IPS-20b (cell line): ENCODE measurements around the gene CENPK.

ENCODE experiments used
- H3K27ac ChIP-seq: one replicate; pipeline ENCODE4 v1.5.1; 2013; ENCODE audit warnings: low read length
- H3K27me3 ChIP-seq: 2 replicates; pipeline ENCODE4 v1.6.1; 2013; ENCODE audit warnings: mild to moderate bottlenecking, low read length, inconsistent platforms; ENCODE audit not compliant: insufficient read depth
- H3K36me3 ChIP-seq: 2 replicates; pipeline ENCODE4 v1.6.1; 2013; ENCODE audit warnings: low read depth, mild to moderate bottlenecking, inconsistent platforms, low read length, moderate library complexity; ENCODE audit not compliant: insufficient read depth
- H3K4me1 ChIP-seq: 2 replicates; pipeline ENCODE4 v1.6.1; 2013; ENCODE audit warnings: mild to moderate bottlenecking, control low read depth, inconsistent platforms, low read length, moderate library complexity; ENCODE audit not compliant: insufficient read depth
- H3K4me3 ChIP-seq: 2 replicates; pipeline ENCODE4 v1.5.1; 2013; ENCODE audit warnings: mild to moderate bottlenecking, low read length, inconsistent platforms
- H3K9ac ChIP-seq: 2 replicates; pipeline ENCODE4 v1.6.1; 2013; ENCODE audit warnings: low read depth, mild to moderate bottlenecking, inconsistent platforms, low read length, moderate library complexity
- H3K9me3 ChIP-seq: 2 replicates; pipeline ENCODE4 v1.6.1; 2013; ENCODE audit warnings: mild to moderate bottlenecking, low read depth, low read length, inconsistent platforms; ENCODE audit not compliant: insufficient read depth

CENPK gene

GRCh38 chr5:65479527-65479926 is 83.4 kb downstream of the CENPK start:
- no peaks in the 10 kb centered on the region for H3K9me3 ChIP-seq
- H3K27me3 ChIP-seq, result peaks cover 16% of the 10 kb centered on the region; the same call in 1 of the 2 replicates
- H3K9ac ChIP-seq, result peak overlapping the region; percentile 66; the same call in 1 of the 2 replicates
- H3K4me1 ChIP-seq, result peaks cover 25% of the 10 kb centered on the region; the same call in 1 of the 2 replicates
- H3K27ac ChIP-seq, result no peak overlapping the region
- no peaks in the 10 kb centered on the region for H3K36me3 ChIP-seq
- peak overlapping the region; percentile 80 for H3K4me3 ChIP-seq

GRCh38 chr5:65478336-65478735 is 84.6 kb downstream of the CENPK start:
- peaks cover 21% of the 10 kb centered on the region; the same call in 1 of the 2 replicates for H3K4me1 ChIP-seq
- no peak overlapping the region for H3K4me3 ChIP-seq

GRCh38 chr5:65475895-65476294 is 87.1 kb downstream of the CENPK start:
- no peak overlapping the region for H3K9ac ChIP-seq
- H3K4me1 ChIP-seq, result peaks cover 15% of the 10 kb centered on the region; the same call in 1 of the 2 replicates
- no peaks in the 10 kb centered on the region for H3K9me3 ChIP-seq
- no peak overlapping the region for H3K27ac ChIP-seq
- H3K27me3 ChIP-seq, result peaks cover 16% of the 10 kb centered on the region; the same call in 1 of the 2 replicates
- H3K4me3 ChIP-seq, result no peak overlapping the region
- no peaks in the 10 kb centered on the region for H3K36me3 ChIP-seq

More at GRCh38 chr5:65478336-65478735, 84.6 kb downstream of the CENPK start:
- no peak overlapping the region for H3K9ac ChIP-seq
- peaks cover 16% of the 10 kb centered on the region; the same call in 1 of the 2 replicates for H3K27me3 ChIP-seq
- H3K27ac ChIP-seq, result no peak overlapping the region
- no peaks in the 10 kb centered on the region for H3K36me3 ChIP-seq
- H3K9me3 ChIP-seq, result no peaks in the 10 kb centered on the region

- Histone ChIP-seq H3K36me3 (no peaks in the 10 kb centered on the region), H3K9me3 (no peaks in the 10 kb centered on the region), H3K4me1 (peaks cover 10% of the 10 kb centered on the region; the same call in 1 of the 2 replicates), H3K27me3 (peaks cover 10% of the 10 kb centered on the region; the same call in 1 of the 2 replicates), H3K4me3 (no peak overlapping the region), H3K9ac (no peak overlapping the region), H3K27ac (no peak overlapping the region)
Measured at GRCh38 chr5:65475336-65475735, 87.6 kb downstream of the CENPK start.

GRCh38 chr5:65474130-65474711 is 88.7 kb downstream of the CENPK start:
- no peaks in the 10 kb centered on the region for H3K36me3 ChIP-seq
- no peaks in the 10 kb centered on the region for H3K9me3 ChIP-seq
- H3K4me1 ChIP-seq, result peaks cover 1% of the 10 kb centered on the region; the same call in 1 of the 2 replicates
- H3K9ac ChIP-seq, result no peak overlapping the region
- no peaks in the 10 kb centered on the region for H3K27me3 ChIP-seq
- no peak overlapping the region for H3K4me3 ChIP-seq
- H3K27ac ChIP-seq, result no peak overlapping the region

- Histone ChIP-seq H3K4me3 (no peak overlapping the region), H3K27me3 (no peaks in the 10 kb centered on the region), H3K4me1 (no peaks in the 10 kb centered on the region), H3K9ac (no peak overlapping the region), H3K36me3 (no peaks in the 10 kb centered on the region), H3K27ac (no peak overlapping the region), H3K9me3 (no peaks in the 10 kb centered on the region)
Measured at GRCh38 chr5:65468633-65469032, 94.3 kb downstream of the CENPK start.
